Fibroblast of skin of abdomen (primary cell): ENCODE results near the gene EXOSC1. TPM values are rescaled to one million over a fixed set of nuclear protein-coding genes. Genes with fewer than 3 reads are reported as not detected.
A peak's percentile ranks its signal among the peaks of the same experiment; 100 is the strongest.
"Not testable (repeated sequence)": the region's sequence is repeated elsewhere in the genome, so short reads cannot be mapped to it uniquely, and the experiment has no call there.

Source experiments
- DNase-seq: peaks from one replicate; pipeline ENCODE4 v3.0.0-alpha.2; 2013
- polyA plus RNA-seq, 2 experiments: library from polyadenylated mRNA; unstranded; fragments of 120-200 nt; gene quantifications; one replicate each; pipeline ENCODE4 v1.2.1, GENCODE V29; 2013; ENCODE audit not compliant: insufficient read length in 2 of 2

The EXOSC1 gene, protein sequence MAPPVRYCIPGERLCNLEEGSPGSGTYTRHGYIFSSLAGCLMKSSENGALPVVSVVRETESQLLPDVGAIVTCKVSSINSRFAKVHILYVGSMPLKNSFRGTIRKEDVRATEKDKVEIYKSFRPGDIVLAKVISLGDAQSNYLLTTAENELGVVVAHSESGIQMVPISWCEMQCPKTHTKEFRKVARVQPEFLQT
- 46.9 TPM for polyA plus RNA-seq (2013, experiment 1 of 2; ENCODE audit: insufficient read length)
- polyA plus RNA-seq (2013, experiment 2 of 2; ENCODE audit: insufficient read length): 46.5 TPM

- peak; percentile 95 for DNase-seq
Observed at GRCh38 chr10:97445722-97446639, at the start of gene EXOSC1, which contains the start of gene ZDHHC16. Gene EXOSC1, minus strand, starts transcription at chr10:97446006. Its CDS starts 21 bp downstream, at chr10:97445985. Gene ZDHHC16, plus strand, starts transcription at chr10:97446175. Its CDS starts 5,501 bp downstream, at chr10:97451676.

GRCh38 chr10:97494863-97495506, 49.2 kb upstream of the EXOSC1 start:
- no peak for DNase-seq

DNA sequence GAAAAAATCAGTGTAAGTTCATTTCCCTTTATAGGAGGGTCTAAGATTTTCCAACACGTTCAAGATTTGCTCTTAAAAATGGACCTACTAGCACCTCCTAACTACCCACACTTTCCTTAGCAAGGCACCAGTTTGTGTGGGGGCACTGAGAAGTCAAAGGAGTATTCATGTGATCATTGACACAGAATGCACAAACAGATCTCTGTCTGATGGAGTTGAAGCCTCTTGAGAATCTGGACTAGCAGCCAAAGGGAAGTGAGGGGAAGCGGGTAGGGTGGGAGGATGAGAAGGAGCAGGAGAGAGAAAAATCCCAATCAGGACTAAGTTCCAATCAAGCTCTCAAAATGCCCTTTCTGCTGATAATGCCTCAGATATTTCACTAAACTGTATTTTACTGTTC, 48.3 kb upstream of the EXOSC1 start:
- no peak for DNase-seq

DNA sequence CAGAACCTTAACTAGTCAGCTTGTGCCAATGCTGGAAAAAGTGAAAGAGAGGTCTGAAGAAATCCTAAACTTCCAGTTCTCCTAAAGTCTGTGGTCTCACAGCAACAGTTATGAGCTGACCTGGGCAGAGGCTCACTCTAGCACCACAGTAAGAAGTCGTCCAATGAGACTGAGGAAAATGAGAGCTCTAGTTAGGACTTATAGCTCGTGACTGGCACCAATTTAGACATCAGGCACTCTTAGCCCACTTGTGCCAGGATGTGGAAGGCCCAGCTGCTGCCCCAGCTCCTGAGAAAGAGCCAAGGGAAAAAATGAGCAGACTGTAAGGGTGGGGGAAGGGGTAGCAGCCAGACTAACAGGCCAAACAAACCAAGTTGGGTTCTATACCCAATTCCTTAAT, 44.8 kb upstream of the EXOSC1 start:
- DNase-seq: no peak

GRCh38 chr10:97485647-97486281, 40.0 kb upstream of the EXOSC1 start:
- DNase-seq: no peak

DNA sequence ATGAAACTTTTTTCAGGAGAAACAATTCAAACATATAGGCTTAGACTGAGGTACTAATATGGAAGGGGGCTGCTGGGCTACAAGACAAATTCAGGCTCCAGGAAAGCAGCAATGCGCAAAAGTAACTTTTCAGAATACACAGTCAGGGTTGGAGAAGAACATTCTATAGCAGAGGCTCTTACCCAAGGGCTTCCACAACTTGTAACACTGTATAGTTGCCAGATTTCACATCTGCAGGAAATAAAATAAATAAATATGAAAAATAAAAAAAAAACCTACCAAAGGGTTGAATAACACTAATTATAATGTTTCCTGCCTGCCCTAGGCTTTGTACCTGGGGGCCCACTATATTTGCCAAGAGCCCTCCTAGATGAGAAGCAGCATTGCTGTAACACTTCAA, 38.1 kb upstream of the EXOSC1 start:
- no peak for DNase-seq

DNA sequence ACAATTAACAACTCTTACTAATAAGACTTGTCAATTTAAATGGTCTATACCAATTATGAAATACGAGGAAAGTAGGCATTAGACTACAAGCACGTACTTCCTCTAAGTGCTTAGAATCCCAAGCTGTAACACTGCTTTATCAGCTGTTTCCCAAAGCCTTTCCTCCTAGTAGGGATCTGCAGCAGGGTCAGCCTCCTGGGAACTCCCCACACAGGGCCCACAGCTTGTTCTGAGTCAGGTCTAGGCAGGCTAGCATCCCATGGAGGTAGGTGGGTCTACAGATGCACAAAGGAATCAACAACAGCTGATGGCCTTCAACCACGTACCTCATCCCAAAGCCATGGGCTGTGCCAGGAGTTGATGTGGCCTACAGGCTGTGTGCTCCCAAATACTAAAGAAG, 37.7 kb upstream of the EXOSC1 start:
- DNase-seq: no peak

DNA sequence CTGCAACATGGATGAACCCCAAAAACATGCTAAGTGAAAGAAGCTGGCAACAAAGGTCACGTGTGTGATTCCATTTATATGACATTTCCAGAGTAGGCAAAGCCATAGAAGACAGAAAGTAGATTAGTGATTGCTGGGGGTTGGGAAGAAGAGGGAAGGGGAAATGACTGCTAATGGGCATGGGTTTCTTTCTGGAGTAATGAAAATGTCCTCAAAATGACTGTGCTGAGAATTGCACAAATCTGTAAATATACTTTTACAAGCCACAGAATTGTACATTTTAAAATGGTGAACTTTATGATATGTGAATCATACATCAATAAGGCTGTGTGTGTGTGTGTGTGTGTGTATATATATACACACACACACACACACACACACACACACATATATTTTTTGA, 36.6 kb upstream of the EXOSC1 start:
- DNase-seq: no peak

DNA sequence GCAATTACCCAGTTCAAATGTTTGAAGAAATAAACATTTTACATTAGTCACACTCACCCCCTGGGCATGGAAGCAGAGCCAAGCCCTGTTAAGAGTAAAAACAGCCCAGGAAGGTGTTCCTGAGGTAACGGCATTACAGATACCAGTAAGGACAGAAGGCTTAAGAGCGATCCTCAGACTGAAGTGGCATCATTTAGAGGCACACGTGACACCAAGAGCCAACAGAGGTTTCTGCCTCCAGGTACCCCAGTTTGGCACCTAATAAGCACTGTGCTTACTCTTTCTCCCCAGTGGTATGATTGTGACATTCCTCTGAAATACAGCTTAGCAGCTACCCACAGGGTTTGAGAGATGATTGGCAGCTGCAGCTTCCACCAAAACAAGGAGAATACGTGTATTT, 35.3 kb upstream of the EXOSC1 start:
- no peak for DNase-seq

- no peak for DNase-seq
Observed at GRCh38 chr10:97479939-97480338, 34.1 kb upstream of the EXOSC1 start.

DNA sequence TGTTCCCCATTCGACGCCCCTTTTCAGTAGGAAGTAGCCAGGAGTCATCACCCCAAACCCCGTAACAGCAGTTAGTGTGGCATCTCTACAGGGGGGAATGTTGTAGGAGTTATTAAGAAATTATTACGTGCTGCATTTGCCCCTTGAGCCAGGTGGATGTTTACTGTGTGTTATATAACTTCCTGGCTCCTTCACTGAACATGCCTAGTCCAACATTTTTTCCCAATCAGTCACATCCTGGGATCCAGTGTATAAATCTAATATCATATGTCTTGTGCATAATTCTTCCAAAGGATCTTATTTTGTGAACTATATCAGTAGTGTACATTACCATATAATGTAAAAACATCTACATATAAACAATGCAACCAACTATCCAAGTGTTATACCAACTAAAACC, 33.6 kb upstream of the EXOSC1 start:
- not testable (repeated sequence) for DNase-seq

DNA sequence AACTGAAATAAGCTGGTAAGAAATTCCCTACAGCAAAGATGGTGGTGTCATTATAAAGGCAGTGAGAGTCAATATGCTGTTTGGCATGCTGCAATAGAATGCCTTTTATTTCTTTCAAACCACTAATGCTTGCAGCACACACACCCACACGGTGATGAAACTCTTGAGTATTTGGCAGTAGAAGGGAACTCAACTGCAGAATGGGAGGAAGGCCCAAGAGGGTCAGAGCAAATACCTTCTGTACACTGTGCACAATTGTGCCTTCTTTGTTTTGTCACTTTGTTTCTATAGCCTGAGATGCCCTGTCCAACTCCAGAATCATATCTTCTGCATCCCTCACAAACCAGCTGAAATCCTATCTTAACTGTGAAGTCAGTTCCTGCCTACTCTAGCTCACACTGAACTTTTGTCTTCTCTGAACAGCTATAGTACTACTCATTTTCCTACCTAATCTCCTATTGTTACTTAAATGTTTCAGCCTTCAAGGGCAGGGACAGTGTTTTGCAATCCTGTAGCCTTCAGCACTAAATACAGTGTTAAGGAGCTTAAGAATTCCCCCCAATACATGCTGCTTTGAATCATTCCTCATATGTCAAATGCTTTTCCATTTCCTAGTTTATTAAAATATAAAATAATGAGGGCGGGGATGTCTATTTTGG, 30.3 kb upstream of the EXOSC1 start:
- peak; percentile 30 for DNase-seq

GRCh38 chr10:97474918-97475317, 29.1 kb upstream of the EXOSC1 start:
- DNase-seq: no peak

- not testable (repeated sequence) for DNase-seq
Observed at GRCh38 chr10:97468781-97469180, 23.0 kb upstream of the EXOSC1 start.

- no peak for DNase-seq
Observed at GRCh38 chr10:97468162-97468561, 22.4 kb upstream of the EXOSC1 start.

DNA sequence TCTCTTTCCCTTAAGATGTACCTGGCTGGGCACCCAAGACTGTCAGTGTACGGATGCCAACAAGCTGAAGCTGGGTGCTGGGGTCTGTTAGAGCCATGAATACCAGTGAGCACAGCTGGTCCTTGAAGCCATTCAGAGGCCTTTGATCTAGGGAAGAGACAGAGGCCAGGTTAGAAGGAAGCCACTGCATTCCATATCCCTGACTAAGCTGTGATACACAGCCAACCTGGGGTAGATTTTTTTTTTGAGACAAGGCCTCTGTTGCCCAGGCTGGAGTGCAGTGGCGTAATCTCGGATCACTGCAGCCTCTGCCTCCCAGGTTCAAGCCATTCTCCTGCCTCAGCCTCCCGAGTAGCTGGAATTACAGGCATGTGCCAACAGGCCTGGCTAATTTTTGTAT, 20.9 kb upstream of the EXOSC1 start:
- DNase-seq: peak; percentile 16

- no peak for DNase-seq
Observed at GRCh38 chr10:97465982-97466381, 20.2 kb upstream of the EXOSC1 start.

DNA sequence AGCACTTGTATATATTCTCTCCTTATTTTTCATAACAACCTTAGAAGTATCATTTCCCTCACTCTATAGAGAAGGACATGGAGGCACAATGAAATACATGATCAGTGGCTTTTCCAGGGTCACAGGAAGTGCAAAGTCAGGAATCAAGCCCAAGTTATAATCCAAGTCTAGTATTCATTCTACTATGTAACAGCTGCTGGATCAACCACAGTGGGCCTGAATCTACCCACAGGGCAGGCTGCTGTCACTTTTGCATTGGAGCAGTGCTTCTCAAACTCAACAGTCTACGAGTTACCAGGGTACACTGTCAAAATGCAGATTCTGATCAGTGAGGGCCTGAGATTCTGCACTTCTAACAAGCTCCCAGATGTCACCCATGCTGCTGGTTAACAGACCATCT, 18.4 kb upstream of the EXOSC1 start:
- no peak for DNase-seq

DNA sequence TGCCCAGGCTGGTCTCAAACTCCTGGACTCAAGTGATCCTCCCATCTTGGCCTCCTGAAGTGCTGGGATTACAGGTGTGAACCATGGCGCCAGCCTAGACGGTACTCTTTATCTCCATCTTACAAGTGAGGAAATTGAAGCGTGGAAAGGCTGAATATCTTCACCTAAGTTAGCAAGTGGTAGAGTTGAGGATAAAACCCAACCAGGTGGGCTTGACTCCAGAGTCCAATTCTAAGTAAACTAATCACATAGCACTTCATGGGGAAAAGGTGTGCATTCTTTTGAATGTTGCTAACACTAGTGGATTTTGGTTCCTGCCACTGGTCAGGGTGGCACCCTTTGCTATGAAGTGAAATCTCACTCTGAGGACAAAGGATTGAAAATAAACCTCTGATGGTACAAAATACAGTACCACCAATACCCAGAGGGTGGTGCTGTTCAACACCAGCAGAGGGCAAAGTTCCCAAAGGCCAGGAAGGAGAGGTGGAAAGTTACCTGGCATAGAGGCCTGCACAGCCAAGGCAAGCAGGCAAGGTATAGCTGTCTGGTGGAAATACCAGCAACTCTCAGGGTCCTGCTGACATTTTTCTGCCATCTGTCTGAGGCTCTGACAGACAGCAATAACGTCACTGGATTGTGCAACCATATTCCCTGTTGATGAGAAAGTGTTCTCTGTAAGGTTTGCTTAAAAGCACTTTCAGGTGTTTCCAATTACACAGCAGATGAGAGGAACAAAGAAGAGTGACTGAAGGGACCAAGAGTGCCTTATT, 17.7 kb upstream of the EXOSC1 start:
- peak; percentile 81 for DNase-seq

DNA sequence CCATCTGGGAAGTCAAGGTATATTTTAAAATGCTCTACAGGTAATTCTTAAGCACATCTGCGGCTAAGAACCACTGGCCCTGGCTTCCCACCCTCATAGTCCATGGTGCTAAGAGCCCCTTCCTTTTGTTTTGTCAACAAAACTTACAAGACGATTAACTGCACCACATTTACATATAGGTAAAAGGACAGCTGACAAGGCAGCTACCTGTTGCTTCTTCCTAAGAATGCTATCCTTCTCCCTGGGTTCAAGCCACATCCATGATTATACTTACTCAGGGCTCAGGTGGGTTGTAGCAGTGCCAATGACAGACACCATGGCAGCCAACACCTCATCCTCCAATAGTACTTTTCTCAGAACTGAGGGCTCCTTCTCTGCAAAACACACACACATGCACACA, 16.5 kb upstream of the EXOSC1 start:
- DNase-seq: no peak

DNA sequence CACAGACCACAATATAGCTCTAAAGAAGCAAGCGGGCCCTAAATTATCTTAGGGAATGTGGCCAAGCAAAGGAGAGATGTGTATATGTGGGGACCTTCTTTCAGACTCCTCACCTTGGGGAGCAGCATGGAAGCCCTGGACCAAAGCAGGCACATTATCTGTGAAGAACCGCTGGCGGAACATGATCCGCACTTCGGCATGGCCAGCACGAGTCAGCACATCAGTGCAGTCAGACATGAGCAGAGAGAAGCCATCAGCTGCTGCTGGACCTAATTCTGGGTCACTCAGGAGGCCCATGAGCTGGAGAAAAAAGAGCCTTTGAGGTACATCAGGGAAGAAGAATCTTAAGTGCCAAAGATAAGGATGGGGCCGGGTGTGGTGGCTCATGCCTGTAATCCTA, 14.1 kb upstream of the EXOSC1 start:
- DNase-seq: no peak
